Calu3 (cell line): ENCODE measurements around the gene IQSEC3. TPM values are rescaled to one million over a fixed set of nuclear protein-coding genes. Genes with fewer than 3 reads are reported as not detected.

Experiments used
- BruUV-seq: library from RNA; stranded (reverse); fragments of 400-500 nt; replicated peaks from 2 replicates; lab custom pipeline; 2021; lab: Mats Ljungman, UMichigan
- CTCF ChIA-PET: fragments of 300-600 bp; sonication (Branson Sonifier 250); formaldehyde crosslinking; loops from one replicate; lab custom pipeline; 2022; ENCODE audit warnings: antibody characterized with exemption; lab: Charles Lee
- DNase-seq: peaks from one replicate; pipeline ENCODE4 v3.0.0; 2022
- H3K27ac Mint-ChIP-seq: one replicate; pipeline ENCODE4 v1.8.0; 2022; ENCODE audit warnings: mixed read lengths; ENCODE audit not compliant: unreplicated experiment
- H3K27me3 Mint-ChIP-seq: one replicate; pipeline ENCODE4 v1.8.0; 2022; ENCODE audit warnings: mixed read lengths; ENCODE audit not compliant: unreplicated experiment
- H3K36me3 Mint-ChIP-seq: one replicate; pipeline ENCODE4 v1.8.0; 2022; ENCODE audit warnings: mild to moderate bottlenecking, moderate library complexity, mixed read lengths; ENCODE audit not compliant: insufficient read depth, unreplicated experiment
- H3K4me1 Mint-ChIP-seq: one replicate; pipeline ENCODE4 v1.8.0; 2022; ENCODE audit warnings: mild to moderate bottlenecking, low read depth, mixed read lengths; ENCODE audit not compliant: unreplicated experiment
- H3K4me3 Mint-ChIP-seq: one replicate; pipeline ENCODE4 v1.8.0; 2022; ENCODE audit warnings: mild to moderate bottlenecking, low read depth, moderate library complexity, mixed read lengths; ENCODE audit not compliant: unreplicated experiment
- H3K9me3 Mint-ChIP-seq: one replicate; pipeline ENCODE4 v1.8.0; 2022; ENCODE audit warnings: low read depth, mixed read lengths; ENCODE audit not compliant: unreplicated experiment
- CTCF ChIP-seq: fragments of 200-600 bp; IDR thresholded peaks from one replicate; pipeline ENCODE4 v1.8.0; 2022; ENCODE audit warnings: antibody characterized with exemption; ENCODE audit not compliant: unreplicated experiment
- intact Hi-C: fragments of 100-400 bp; cut with micrococcal nuclease; formaldehyde crosslinking; loops from one replicate; pipeline ENCODE4 v1.10.0; 2022; ENCODE audit not compliant: unreplicated experiment
- total RNA-seq: library from RNA; stranded (reverse); gene quantifications from 2 replicates; pipeline ENCODE4 v1.2.3, GENCODE V29; 2022

Gene IQSEC3
- total RNA-seq, 1 experiment from 2014 or later = not detected

- BruUV-seq = no TSS peak
- Mint-ChIP-seq H3K27ac (no peak overlapping the region), H3K4me1 (peaks cover 10% of the 10 kb centered on the region), H3K4me3 (no peak overlapping the region), H3K27me3 (peaks cover 63% of the 10 kb centered on the region), H3K36me3 (no peaks in the 10 kb centered on the region), H3K9me3 (no peaks in the 10 kb centered on the region)
- CTCF ChIA-PET = no interaction called here
- intact Hi-C loops = no loop called here
- DNase-seq = no peak
- TF ChIP-seq CTCF = no peak
Observed at GRCh38 chr12:174596-174995, 108.0 kb downstream of the IQSEC3 start.

- no peaks in the 10 kb centered on the region for H3K36me3 Mint-ChIP-seq
- no TSS peak for BruUV-seq
- CTCF ChIA-PET = no interaction called here
- no peak for DNase-seq
- no peak overlapping the region for H3K27ac Mint-ChIP-seq
- peaks cover 57% of the 10 kb centered on the region for H3K27me3 Mint-ChIP-seq
- H3K4me1 Mint-ChIP-seq = peaks cover 10% of the 10 kb centered on the region
- H3K9me3 Mint-ChIP-seq = no peaks in the 10 kb centered on the region
- TF ChIP-seq CTCF = no peak
- intact Hi-C loops = no loop called here
- no peak overlapping the region for H3K4me3 Mint-ChIP-seq
Observed at GRCh38 chr12:175250-175649, 108.7 kb downstream of the IQSEC3 start.

GRCh38 chr12:175759-176158, 109.2 kb downstream of the IQSEC3 start:
- no peak for TF ChIP-seq CTCF
- H3K9me3 Mint-ChIP-seq = no peaks in the 10 kb centered on the region
- CTCF ChIA-PET = no interaction called here
- H3K27me3 Mint-ChIP-seq = peaks cover 52% of the 10 kb centered on the region
- H3K4me1 Mint-ChIP-seq = peaks cover 10% of the 10 kb centered on the region
- H3K27ac Mint-ChIP-seq = no peak overlapping the region
- intact Hi-C loops = no loop called here
- H3K4me3 Mint-ChIP-seq = no peak overlapping the region
- no TSS peak for BruUV-seq
- no peaks in the 10 kb centered on the region for H3K36me3 Mint-ChIP-seq
- no peak for DNase-seq

GRCh38 chr12:176321-177181, 110.0 kb downstream of the IQSEC3 start:
- CTCF ChIA-PET = interaction anchor here (0.6 kb wide), 1 partner anchor 110 kb away, joined by 5 read pairs; no protein-coding TSS in a partner anchor
- TF ChIP-seq CTCF = no peak
- Mint-ChIP-seq H3K4me1 (peaks cover 10% of the 10 kb centered on the region), H3K36me3 (no peaks in the 10 kb centered on the region), H3K9me3 (no peaks in the 10 kb centered on the region), H3K27me3 (peaks cover 44% of the 10 kb centered on the region), H3K4me3 (no peak overlapping the region), H3K27ac (no peak overlapping the region)
- DNase-seq = peak; percentile 19
- intact Hi-C loops = no loop called here
- no TSS peak for BruUV-seq
